ENCODE measurements around the gene FAM117A.

DNA sequence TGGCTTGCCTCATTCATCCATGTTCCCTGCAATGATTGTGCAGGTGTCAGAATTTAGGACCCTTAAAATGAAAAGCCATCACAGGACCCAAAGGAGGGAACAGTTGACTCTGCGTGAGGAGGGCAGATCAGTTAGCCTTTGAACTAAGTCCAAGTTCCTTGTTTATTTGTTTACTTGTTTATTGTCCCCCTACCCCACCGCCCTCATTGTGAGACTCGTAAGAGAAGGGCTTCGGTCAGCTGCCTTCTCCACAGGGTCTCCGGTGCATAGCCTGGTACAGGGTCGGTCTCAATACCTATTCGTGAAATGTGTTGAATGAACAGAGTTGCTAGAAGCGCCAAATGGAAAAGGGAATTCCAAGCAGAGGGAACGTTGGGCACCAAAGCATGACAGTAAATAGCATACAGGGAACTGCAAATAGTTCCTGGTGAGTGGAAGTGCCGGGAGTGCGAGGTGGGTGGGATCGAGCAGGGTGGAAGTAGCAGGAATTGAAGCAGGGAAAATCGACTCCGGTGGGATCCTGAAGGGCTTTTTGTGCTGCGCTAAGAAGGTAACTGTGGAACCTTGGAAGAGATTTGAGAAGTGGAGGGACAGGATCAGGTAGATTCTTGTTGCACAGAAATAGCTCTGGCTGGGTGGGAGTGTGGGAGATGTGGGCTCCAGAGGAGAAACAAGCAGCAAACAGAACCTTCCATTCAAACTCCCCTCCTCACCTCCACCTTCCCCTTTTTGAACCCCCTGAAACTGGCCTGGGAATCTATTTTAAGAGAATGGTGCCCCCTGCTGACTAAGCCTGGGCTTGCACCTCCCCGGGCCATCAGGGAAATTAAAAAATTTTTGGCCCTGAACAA, 68.9 kb downstream of the FAM117A start:
- TF ChIP-seq CTCF (IDR thresholded peaks at IDR 0.05) (peak; percentile 99), EZH2 (IDR thresholded peaks at IDR 0.05) (no peak), EZH2phosphoT487 (IDR thresholded peaks at IDR 0.05) (no peak)
